ENCODE measurements around the gene KRT4. TPM values are rescaled to one million over a fixed set of nuclear protein-coding genes. Genes with fewer than 3 reads are reported as not detected.

The KRT4 gene
- polyA plus RNA-seq, 1 donor from 2014 or later: not detected

DNA sequence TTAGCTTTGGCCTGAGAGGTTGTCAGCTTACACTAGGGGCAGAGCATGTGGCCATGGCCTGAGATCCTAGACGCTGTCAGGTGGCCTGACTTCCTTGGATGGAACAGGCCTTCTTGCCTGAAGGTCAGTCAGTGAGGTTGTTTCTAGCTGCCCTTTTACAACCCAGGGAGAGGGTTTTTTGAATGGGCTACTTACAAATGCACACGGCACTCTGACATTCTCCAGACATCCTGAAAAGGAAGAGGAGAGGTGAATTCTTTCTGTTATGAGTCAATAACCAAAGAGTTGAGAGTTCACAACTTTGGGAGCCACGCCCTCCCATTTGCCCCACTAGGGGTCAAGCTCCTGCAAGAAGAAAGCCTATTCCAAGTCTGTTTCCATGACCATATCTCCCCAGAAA lies 44.6 kb downstream of the KRT4 start:
- no peaks in the 10 kb centered on the region for H3K36me3 ChIP-seq (ENCODE audit: insufficient read depth, low read length)
- no peak overlapping the region for H3K9ac ChIP-seq (ENCODE audit: low read length)
- TF ChIP-seq RAD21 (conservative IDR thresholded peaks at IDR 0.05): no peak
- no peak for TF ChIP-seq EZH2 (IDR thresholded peaks at IDR 0.05; ENCODE audit: borderline replicate concordance, insufficient read depth, low read length, poor library complexity, severe bottlenecking)
- TF ChIP-seq TAF1 (IDR thresholded peaks at IDR 0.05; ENCODE audit: low read depth): no peak
- TF ChIP-seq, protein P1, sequence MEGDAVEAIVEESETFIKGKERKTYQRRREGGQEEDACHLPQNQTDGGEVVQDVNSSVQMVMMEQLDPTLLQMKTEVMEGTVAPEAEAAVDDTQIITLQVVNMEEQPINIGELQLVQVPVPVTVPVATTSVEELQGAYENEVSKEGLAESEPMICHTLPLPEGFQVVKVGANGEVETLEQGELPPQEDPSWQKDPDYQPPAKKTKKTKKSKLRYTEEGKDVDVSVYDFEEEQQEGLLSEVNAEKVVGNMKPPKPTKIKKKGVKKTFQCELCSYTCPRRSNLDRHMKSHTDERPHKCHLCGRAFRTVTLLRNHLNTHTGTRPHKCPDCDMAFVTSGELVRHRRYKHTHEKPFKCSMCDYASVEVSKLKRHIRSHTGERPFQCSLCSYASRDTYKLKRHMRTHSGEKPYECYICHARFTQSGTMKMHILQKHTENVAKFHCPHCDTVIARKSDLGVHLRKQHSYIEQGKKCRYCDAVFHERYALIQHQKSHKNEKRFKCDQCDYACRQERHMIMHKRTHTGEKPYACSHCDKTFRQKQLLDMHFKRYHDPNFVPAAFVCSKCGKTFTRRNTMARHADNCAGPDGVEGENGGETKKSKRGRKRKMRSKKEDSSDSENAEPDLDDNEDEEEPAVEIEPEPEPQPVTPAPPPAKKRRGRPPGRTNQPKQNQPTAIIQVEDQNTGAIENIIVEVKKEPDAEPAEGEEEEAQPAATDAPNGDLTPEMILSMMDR (IDR thresholded peaks at IDR 0.05; ENCODE audit: poor library complexity, severe bottlenecking): no peak
- no peak for TF ChIP-seq SMC3 (conservative IDR thresholded peaks at IDR 0.05; ENCODE audit: poor library complexity)
- no peak for TF ChIP-seq MXI1 (conservative IDR thresholded peaks at IDR 0.05; ENCODE audit: poor library complexity, severe bottlenecking)
- no peak for TF ChIP-seq EP300 (conservative IDR thresholded peaks at IDR 0.05; ENCODE audit: poor library complexity, severe bottlenecking)
- TF ChIP-seq, protein P2, sequence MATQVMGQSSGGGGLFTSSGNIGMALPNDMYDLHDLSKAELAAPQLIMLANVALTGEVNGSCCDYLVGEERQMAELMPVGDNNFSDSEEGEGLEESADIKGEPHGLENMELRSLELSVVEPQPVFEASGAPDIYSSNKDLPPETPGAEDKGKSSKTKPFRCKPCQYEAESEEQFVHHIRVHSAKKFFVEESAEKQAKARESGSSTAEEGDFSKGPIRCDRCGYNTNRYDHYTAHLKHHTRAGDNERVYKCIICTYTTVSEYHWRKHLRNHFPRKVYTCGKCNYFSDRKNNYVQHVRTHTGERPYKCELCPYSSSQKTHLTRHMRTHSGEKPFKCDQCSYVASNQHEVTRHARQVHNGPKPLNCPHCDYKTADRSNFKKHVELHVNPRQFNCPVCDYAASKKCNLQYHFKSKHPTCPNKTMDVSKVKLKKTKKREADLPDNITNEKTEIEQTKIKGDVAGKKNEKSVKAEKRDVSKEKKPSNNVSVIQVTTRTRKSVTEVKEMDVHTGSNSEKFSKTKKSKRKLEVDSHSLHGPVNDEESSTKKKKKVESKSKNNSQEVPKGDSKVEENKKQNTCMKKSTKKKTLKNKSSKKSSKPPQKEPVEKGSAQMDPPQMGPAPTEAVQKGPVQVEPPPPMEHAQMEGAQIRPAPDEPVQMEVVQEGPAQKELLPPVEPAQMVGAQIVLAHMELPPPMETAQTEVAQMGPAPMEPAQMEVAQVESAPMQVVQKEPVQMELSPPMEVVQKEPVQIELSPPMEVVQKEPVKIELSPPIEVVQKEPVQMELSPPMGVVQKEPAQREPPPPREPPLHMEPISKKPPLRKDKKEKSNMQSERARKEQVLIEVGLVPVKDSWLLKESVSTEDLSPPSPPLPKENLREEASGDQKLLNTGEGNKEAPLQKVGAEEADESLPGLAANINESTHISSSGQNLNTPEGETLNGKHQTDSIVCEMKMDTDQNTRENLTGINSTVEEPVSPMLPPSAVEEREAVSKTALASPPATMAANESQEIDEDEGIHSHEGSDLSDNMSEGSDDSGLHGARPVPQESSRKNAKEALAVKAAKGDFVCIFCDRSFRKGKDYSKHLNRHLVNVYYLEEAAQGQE (IDR thresholded peaks at IDR 0.05; ENCODE audit: borderline replicate concordance): no peak
- TF ChIP-seq POLR2AphosphoS5 (IDR thresholded peaks at IDR 0.05): no peak
- no peaks in the 10 kb centered on the region for H3F3A ChIP-seq (ENCODE audit: insufficient read depth, low read length, poor library complexity, severe bottlenecking)
- no peaks in the 10 kb centered on the region for H4K20me1 ChIP-seq (ENCODE audit: insufficient read depth)
- H3K9me3 ChIP-seq (ENCODE audit: low read length): no peaks in the 10 kb centered on the region
- H3K9me2 ChIP-seq (ENCODE audit: insufficient read depth, low read length): no peaks in the 10 kb centered on the region
- H3K27me3 ChIP-seq (ENCODE audit: insufficient read depth, low read depth, low read length): no peaks in the 10 kb centered on the region
- H2AFZ ChIP-seq (ENCODE audit: low read depth, low read length): no peak overlapping the region
- no peak overlapping the region for H3K27ac ChIP-seq (ENCODE audit: low read length)
- no peak overlapping the region for H3K4me2 ChIP-seq (ENCODE audit: low read length)
- H3K4me3 ChIP-seq (ENCODE audit: low read length): no peak overlapping the region
- no peaks in the 10 kb centered on the region for H3K79me2 ChIP-seq (replicated peaks; ENCODE audit: insufficient read depth, low read length)

DNA sequence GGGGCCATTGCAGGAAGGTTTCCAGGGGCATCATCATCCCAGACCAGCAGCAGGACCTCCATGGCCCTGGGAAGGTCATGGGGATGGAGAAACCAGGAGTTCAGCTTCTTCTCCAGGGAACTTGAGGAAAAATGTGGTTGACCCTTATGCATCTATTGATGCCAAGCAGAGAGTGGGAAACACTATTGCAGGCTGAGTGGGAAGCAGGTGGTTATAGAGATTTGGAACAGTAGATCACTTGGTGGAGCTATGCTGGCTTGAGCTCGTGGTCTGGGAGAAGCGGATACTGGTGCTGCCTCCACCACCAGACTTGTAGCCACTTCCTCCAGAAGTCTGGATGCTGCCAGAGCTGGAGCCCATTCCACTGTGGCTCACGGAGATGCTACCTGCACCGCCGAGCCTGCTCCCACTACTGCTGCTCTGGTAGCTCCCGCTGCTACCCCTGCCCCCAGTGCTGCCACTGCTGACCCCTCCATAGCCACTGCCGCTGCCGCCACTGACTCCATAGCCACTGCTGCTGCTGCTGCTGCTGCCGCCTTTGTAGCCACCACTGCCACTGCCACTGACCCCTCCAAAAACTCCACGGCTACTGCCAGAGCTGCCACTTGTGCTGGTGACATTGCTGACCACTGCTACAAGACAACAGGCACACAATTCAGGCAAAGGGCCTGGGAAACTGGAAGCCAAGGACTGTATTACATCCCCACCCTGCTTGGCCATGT lies 45.3 kb downstream of the KRT4 start:
- no peak overlapping the region for H3K9ac ChIP-seq (ENCODE audit: low read length)
- no peaks in the 10 kb centered on the region for H3K9me2 ChIP-seq (ENCODE audit: insufficient read depth, low read length)

More for the DNA sequence above, 45.3 kb downstream of the KRT4 start:
- Histone ChIP-seq H3F3A (ENCODE audit: insufficient read depth, low read length, poor library complexity, severe bottlenecking) (no peaks in the 10 kb centered on the region), H3K27me3 (ENCODE audit: insufficient read depth, low read depth, low read length) (no peaks in the 10 kb centered on the region), H2AFZ (ENCODE audit: low read depth, low read length) (no peak overlapping the region), H3K27ac (ENCODE audit: low read length) (no peak overlapping the region), H3K36me3 (ENCODE audit: insufficient read depth, low read length) (no peaks in the 10 kb centered on the region), H3K9me3 (ENCODE audit: low read length) (no peaks in the 10 kb centered on the region), H3K79me2 (replicated peaks; ENCODE audit: insufficient read depth, low read length) (no peaks in the 10 kb centered on the region), H4K20me1 (ENCODE audit: insufficient read depth) (no peaks in the 10 kb centered on the region), H3K4me3 (ENCODE audit: low read length) (no peak overlapping the region), H3K4me2 (ENCODE audit: low read length) (no peak overlapping the region)
- TF ChIP-seq POLR2AphosphoS5 (IDR thresholded peaks at IDR 0.05) (no peak), EP300 (conservative IDR thresholded peaks at IDR 0.05; ENCODE audit: poor library complexity, severe bottlenecking) (no peak), SMC3 (conservative IDR thresholded peaks at IDR 0.05; ENCODE audit: poor library complexity) (no peak)

All from neural cell (in vitro differentiated cells).